22Rv1 (cell line): ENCODE results near the gene TMPRSS6.

ENCODE experiments used
- H3K27ac ChIP-seq: fragments of 450-650 bp; 2 replicates; pipeline ENCODE4 v1.5.1; 2017
- ZFX ChIP-seq: fragments of 450-650 bp; IDR thresholded peaks from 2 replicates; pipeline ENCODE4 v1.6.1; 2017; ENCODE audit warnings: antibody characterized with exemption, borderline replicate concordance
- TF ChIP-seq, protein P1 (sequence below): fragments of 450-650 bp; IDR thresholded peaks from 2 replicates; pipeline ENCODE4 v1.5.1; 2017; ENCODE audit warnings: mild to moderate bottlenecking

The TMPRSS6 gene

DNA sequence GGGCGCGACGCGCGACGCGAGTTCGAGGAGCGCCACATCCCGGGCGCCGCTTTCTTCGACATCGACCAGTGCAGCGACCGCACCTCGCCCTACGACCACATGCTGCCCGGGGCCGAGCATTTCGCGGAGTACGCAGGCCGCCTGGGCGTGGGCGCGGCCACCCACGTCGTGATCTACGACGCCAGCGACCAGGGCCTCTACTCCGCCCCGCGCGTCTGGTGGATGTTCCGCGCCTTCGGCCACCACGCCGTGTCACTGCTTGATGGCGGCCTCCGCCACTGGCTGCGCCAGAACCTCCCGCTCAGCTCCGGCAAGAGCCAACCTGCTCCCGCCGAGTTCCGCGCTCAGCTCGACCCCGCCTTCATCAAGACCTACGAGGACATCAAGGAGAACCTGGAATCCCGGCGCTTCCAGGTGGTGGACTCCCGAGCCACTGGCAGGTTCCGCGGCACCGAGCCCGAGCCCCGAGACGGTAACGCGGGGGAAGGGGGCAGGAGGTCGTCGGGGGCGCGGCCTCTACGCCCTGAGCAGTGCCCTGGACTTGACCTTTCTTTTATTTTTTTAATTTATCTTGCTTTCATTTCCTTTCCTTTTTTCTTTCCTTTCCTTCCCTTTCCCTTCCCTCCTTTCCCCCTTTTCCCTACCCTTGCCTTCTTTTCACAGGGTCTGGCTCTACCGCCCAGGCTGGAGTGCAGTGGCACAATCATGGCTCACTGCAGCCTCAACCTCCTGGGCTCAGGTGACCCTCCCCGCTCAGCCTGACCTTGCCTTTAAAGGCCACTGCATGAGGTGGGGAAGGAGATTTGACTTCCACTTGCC is 85.0 kb downstream of the TMPRSS6 start:
- H3K27ac ChIP-seq: no peak overlapping the region
- TF ChIP-seq, protein P1, sequence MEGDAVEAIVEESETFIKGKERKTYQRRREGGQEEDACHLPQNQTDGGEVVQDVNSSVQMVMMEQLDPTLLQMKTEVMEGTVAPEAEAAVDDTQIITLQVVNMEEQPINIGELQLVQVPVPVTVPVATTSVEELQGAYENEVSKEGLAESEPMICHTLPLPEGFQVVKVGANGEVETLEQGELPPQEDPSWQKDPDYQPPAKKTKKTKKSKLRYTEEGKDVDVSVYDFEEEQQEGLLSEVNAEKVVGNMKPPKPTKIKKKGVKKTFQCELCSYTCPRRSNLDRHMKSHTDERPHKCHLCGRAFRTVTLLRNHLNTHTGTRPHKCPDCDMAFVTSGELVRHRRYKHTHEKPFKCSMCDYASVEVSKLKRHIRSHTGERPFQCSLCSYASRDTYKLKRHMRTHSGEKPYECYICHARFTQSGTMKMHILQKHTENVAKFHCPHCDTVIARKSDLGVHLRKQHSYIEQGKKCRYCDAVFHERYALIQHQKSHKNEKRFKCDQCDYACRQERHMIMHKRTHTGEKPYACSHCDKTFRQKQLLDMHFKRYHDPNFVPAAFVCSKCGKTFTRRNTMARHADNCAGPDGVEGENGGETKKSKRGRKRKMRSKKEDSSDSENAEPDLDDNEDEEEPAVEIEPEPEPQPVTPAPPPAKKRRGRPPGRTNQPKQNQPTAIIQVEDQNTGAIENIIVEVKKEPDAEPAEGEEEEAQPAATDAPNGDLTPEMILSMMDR: no peak
- TF ChIP-seq ZFX: no peak

DNA sequence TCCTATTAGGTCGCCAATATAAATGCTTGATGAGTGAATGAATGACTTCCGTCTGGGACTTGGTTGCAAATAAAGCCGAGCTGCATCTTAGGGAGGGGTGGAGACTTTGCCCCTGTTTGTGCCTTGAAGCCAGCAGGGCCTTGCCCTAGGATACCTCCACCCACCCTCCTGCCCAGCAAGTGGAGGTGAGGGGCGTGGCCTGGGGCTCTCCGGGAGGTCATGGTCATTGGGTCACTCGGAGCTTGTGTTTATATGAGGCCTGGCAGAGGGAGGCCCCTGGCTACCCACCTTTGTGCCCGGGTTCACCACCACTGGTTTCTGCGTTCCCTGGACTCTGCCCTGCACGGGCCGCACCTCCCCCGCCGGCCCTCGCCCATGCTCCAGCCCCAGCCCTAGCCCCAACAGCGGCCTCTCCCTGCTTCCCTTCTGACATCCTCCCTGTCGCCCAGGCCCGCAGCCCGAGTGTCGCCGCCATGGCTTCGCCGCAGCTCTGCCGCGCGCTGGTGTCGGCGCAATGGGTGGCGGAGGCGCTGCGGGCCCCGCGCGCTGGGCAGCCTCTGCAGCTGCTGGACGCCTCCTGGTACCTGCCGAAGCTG is 85.7 kb downstream of the TMPRSS6 start:
- H3K27ac ChIP-seq: no peak overlapping the region
- no peak for TF ChIP-seq ZFX
- TF ChIP-seq, protein P1: no peak

DNA sequence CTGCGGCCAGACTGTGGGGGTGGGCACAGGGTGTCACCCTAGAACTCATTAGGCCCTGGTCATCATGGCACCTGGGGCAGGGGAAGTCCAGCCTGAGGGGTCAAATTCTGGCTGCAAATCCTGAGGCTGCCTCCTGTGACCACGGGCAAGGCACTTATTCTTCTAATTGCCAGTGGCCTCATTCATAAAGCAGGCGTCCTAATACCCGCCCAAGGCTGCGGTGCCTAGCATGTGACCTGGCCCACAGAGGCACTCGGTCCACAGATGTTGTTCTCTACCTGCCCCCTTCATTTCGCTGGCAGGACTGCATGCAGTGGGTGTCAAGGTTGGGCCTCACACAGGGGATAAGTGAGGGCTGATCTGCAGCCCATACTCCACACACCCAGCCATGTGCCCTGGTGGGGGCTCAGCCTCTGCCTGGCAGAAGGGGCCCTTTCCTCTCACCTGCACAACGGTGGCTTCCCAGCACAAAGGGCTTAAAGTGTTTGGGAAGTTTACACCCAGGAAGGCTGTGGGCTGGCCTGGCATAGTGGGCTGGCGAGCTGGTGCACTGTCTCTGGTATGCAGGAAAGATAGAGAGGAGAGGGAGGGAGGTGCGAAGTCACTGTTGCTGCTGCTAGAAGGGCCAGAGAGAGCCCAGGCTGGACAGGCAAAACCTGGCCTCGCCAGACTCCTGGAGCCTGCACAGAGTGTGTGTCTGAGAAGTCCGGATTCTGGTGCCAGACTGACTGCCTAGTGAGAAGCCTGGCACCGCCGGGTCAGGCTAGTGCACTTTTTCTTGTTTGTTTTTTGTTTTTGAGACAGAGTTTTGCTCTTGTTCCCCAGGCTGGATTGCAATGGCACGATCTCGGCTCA is 86.8 kb downstream of the TMPRSS6 start:
- peak overlapping the region; percentile 12; the same call in 1 of the 2 replicates for H3K27ac ChIP-seq
- TF ChIP-seq, protein P1: no peak
- TF ChIP-seq ZFX: no peak

DNA sequence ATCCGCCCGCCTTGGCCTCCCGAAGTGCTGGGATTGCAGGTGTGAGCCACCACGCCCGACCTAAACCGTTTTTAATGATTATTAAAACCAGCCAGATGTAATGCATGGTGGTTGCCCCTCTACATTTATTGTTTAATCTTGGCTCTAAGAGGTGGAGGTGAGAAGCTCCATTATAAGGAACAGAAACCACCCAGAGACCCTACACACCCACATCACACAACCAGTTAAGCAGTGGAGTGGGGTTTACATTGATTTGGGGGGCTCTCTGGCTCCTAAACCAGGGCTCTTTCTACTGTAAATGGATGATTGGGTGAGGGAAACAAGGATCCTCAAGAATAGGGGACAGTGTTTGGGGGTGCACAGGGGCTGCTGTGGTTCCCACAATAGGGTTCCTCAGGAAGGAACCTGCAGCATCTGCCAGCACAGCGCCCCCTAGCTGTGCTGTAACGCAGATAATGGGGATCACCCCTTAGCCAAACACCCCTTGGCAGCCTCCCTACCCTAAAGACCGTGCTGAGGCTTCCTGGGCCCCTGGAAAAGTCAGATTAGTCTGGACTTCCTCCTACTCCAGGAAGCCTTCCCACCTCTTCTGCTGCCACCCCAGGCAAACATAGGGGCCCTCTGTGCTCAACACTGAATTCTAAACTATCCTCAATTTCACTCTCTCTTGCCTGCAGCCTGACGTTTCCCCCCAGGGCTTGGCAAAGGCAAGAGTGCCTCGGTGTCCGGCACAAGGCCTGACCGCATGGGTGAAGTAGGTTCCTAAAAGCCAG is 87.6 kb downstream of the TMPRSS6 start:
- TF ChIP-seq, protein P1: peak; percentile 77
- TF ChIP-seq ZFX: no peak
- no peak overlapping the region for H3K27ac ChIP-seq

DNA sequence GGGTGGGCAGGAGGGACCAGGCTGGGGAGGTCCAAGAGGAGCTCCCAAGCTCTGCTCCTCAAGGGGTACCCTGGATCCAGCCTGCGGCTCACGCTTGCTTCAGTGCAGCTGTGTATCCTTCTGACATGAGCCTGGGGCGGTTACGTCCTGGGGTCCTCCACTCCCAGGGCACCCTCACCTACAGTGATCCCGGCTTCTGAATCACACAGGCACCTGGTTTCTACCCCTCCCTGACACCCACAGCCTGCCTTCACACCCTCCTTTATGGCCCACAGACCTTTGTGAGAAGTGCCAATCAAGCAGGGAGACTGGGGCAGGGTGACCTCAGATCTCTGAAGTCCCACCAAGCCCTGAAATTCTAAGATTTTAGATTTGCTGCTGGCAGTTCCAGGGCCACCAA is 88.5 kb downstream of the TMPRSS6 start:
- no peak overlapping the region for H3K27ac ChIP-seq
- no peak for TF ChIP-seq ZFX
- TF ChIP-seq, protein P1: no peak

DNA sequence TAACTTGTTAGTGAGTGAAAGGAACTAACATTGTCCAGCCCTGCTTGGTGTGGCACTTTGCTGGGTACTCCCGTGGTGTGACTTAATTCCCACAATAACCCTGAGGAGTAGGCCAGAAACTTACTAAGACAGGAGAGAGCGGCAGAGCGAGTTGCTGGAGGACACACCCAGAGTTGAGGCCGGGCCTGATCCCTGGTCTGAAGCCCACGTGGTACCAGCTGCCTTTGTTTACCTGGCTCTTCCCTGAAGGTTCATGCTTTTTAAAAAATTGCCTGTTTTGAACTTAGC is 89.4 kb downstream of the TMPRSS6 start:
- TF ChIP-seq ZFX: no peak
- TF ChIP-seq, protein P1: no peak
- H3K27ac ChIP-seq: peak overlapping the region; percentile 73
